GM12872 (cell line): ENCODE measurements around the gene DACT1.

Experiments
- TF ChIP-seq, protein P1 (sequence below): IDR thresholded peaks from 3 replicates; pipeline ENCODE4 v1.5.1; 2011; ENCODE audit warnings: low read depth, mild to moderate bottlenecking, low read length, moderate library complexity; ENCODE audit not compliant: insufficient read depth

DACT1 gene

GRCh38 chr14:58650857-58651256 lies 13.1 kb downstream of the DACT1 start:
- TF ChIP-seq, protein P1, sequence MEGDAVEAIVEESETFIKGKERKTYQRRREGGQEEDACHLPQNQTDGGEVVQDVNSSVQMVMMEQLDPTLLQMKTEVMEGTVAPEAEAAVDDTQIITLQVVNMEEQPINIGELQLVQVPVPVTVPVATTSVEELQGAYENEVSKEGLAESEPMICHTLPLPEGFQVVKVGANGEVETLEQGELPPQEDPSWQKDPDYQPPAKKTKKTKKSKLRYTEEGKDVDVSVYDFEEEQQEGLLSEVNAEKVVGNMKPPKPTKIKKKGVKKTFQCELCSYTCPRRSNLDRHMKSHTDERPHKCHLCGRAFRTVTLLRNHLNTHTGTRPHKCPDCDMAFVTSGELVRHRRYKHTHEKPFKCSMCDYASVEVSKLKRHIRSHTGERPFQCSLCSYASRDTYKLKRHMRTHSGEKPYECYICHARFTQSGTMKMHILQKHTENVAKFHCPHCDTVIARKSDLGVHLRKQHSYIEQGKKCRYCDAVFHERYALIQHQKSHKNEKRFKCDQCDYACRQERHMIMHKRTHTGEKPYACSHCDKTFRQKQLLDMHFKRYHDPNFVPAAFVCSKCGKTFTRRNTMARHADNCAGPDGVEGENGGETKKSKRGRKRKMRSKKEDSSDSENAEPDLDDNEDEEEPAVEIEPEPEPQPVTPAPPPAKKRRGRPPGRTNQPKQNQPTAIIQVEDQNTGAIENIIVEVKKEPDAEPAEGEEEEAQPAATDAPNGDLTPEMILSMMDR, result no peak

GRCh38 chr14:58656671-58657411 lies 19.1 kb downstream of the DACT1 start:
- TF ChIP-seq, protein P1, result no peak

- TF ChIP-seq, protein P1, result no peak
Measured at GRCh38 chr14:58659061-58659460, 21.3 kb downstream of the DACT1 start.

DNA sequence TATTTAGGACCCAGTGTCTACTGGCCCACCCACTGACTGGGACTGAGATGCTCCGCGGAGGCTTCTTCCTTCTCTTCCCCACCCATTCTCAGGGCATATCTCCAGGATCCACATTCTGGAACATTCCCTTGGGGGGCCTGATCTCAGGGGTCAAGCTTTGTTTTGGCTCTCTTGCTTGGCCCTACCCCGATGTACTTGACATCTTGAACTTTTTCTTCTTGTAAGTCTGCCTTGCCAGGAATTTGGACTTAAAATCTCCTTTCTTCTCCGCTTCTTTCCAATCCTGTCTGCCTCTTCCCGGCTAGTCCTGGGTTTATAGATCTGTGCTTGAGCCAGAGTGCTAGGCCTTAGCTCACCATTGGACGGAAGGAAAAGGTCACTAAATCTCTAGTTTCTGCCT lies 22.1 kb downstream of the DACT1 start:
- TF ChIP-seq, protein P1, result no peak

- TF ChIP-seq, protein P1, result no peak
Measured at GRCh38 chr14:58660407-58660806, 22.6 kb downstream of the DACT1 start.

GRCh38 chr14:58662018-58662417 lies 24.3 kb downstream of the DACT1 start:
- TF ChIP-seq, protein P1, result no peak

DNA sequence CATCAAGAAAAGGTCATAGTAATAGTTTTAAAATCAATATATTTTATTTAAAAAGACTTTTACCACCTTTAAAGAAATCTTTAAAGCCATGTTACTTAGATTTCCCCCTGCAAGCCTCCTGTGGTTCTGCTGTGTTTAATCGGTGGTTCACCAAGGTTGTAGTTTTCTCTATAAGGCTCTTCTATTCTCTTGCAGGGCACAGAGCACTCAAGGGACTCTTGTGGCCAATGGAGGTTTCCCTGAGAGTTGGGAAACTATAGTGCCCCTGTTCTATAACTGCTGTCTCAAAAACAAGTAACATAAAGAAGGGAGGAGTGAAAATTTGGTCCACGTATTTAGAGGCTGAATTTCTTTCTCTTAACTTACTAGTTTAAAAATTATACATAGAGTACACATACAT lies 25.0 kb downstream of the DACT1 start:
- TF ChIP-seq, protein P1, result no peak
